Occipital lobe (tissue), 2 donors: ENCODE data around the gene KLHL29. TPM values are rescaled to one million over a fixed set of nuclear protein-coding genes. Genes with fewer than 3 reads are reported as not detected.

ENCODE experiments used
- DNase-seq: peaks from one replicate; lab custom pipeline; 2025; lab: John Stamatoyannopoulos, UW
- total RNA-seq: library from RNA; depleted of rRNA; stranded (reverse); fragments of >200 nt; gene quantifications from one replicate; pipeline ENCODE4 v1.2.3, GENCODE V29; 2014

Gene KLHL29
- total RNA-seq, 1 donor from 2014 or later, result 8.4 TPM

DNA sequence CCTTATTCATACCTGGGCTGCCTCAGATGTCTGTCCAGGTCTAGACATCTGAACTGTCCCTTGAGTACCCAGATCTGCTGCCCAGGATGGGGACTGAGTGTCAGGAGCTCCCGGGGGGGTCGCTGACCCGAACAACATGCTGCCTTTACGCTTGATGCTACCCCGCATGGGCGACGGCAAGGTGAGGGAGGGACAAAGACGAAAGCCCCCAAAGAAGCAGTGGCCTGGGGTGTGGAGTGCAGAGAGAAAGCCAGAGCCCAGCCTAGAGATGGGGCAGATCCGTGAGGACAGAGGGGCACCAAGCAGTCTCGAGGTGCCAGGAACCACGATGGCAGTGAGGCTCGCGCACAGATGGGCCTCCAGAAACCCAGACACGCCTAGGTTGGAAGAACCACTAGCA is 307.3 kb downstream of the KLHL29 start:
- no peak for DNase-seq

DNA sequence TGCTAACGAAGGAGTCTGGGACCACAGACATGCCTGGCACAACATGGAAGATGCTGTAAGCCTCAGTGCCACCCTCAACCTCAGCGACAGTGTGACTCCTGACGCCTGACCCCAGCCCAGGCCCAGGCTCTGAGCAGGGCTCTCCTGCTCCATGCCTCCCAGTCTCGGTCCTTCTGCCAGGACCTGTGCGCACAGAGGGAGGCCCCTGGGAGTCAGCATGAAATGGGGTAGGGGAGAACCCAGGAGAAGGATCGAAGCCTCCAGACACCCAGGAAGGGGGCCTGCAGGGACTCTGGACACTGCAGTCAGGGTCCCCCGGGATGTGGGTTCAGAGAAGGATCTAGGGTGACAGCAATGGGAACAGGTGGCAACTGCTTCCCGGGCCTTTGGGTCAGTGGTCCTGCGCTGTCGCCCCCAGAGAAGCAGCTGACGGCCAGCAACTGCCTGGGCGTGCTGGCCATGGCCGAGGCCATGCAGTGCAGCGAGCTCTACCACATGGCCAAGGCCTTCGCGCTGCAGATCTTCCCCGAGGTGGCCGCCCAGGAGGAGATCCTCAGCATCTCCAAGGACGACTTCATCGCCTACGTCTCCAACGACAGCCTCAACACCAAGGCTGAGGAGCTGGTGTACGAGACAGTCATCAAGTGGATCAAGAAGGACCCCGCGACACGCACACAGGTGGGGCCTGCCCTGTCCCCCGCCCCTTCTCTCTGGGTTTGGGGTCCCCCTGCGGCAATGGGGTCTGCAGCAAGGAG is 308.0 kb downstream of the KLHL29 start:
- DNase-seq, result no peak

DNA sequence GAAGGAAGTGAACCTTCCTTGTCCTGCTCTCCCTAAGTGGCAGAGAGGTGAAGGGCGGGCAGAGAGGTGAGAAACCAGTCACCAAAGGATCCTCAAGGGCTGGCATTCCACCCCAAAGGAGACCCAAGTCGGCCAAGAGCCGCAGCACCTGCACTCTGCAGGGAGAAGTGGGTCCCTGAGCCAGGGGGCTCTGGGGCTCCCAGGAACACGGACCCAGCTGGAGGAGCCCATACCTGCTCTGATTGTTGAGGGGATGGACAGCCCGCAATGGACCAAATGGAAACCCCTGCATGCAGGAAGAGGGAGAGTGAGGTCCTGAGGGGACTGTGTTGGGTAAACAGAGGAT is 308.6 kb downstream of the KLHL29 start:
- no peak for DNase-seq

DNA sequence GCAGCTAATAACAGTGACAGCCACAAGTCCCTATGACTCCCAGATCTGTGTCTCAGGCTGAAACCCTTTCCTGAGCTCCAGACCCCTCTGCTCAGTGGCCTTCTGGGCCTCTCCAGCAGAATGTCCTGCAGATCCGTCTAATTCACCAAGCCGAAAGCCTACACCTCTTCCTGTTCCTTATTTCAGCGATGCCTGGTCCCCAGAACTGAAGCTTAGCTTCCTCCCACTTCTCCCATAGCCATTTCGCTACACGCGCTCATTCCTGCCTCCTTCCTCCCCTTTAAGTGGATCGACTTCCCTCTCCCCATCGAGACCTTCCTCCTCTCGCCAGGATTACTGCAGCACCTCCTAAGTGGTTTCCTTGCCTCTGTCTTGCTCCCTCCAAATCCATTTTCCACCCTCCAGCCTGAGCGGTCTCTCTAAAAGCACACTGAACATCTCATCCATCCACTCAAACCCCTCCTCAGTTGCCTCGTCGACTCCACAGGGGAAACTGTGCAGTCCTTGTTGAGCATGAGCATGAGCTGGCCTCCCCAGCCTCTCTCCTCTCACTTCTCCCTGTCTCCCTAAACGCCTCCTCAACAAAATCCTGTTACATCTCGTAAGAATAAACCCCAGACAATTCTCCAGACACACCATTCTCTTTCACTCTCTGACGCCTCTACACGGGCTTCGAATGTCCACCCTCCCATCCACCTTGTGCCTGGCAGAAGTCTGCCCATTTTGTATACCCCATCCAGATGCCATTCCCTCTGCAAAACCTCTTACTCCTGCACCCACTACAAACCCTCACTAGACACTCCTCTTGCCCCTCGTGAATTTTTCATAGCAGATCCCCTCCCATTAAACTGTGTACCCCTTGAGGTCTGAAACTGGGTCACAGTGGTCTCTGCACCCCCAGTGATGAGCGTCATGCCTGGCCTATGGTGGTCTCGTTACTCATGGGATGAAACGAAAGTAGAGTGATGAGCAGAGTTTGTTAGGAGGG is 309.4 kb downstream of the KLHL29 start:
- no peak for DNase-seq

DNA sequence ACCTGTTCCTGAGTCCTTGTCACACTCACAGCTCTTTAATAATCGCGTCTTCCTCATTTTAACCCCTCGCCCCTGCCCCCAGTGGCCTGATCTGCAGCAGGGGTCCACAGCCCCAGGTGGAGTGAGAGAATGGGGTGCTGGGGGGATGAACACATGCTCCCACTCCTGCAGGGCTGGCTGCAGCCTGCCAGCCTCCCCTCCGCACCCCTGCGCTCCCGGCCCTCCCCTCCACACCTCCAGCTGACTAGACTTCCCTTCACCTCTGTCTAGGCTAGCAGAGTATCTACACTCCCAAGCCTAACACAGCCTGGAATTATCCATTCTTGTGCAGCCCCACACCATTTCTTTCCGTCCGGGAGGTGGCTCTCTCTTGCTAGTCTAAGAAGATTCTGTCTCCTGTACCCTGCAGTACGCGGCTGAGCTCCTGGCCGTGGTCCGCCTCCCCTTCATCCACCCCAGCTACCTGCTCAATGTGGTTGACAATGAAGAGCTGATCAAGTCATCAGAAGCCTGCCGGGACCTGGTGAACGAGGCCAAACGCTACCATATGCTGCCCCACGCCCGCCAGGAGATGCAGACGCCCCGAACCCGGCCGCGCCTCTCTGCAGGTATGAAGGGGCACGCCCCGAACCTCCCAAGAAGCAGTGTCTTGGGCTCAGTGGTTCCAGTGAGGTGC is 310.4 kb downstream of the KLHL29 start:
- no peak for DNase-seq

DNA sequence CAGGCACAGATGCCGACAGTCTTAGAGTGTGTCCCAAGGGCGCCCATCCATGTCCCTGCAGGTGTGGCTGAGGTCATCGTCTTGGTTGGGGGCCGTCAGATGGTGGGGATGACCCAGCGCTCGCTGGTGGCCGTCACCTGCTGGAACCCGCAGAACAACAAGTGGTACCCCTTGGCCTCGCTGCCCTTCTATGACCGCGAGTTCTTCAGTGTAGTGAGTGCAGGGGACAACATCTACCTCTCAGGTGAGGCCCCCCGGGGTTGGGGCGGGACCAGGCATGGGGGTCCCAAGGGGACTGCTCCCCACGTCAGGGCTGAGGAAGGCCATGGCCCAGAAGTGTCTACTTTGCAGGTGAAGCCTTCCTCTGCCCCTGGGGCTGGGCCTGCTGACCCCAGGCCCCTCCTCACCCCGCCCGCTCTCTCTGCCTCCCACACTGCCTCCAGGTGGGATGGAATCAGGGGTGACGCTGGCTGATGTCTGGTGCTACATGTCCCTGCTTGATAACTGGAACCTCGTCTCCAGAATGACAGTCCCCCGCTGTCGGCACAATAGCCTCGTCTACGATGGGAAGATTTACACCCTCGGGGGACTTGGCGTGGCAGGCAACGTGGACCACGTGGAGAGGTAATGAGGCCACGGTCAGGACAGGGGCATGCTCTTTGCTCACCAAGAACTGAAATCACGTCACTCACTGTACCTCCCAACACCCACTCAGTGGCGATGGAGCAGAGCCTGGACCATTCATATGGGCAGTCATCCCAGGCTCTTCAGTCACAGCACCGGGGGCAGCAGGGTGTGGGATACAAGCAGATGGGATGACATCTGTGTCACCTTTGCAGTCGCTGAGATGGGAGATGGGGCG is 311.1 kb downstream of the KLHL29 start:
- DNase-seq, result no peak

DNA sequence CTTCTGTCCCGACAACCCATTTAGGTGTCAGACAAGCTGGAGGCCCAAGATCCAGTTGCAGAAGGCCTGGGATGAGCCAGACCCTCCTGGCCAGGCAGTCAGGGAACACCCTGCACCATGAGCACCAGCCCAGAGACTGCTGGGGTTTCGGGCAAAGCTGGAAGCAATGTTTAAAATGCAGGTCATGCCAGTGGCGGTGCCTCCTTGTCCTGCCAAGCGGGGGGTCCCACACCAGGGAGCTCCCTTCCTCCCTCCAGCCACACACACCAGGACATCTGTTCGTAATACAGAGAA is 311.7 kb downstream of the KLHL29 start:
- no peak for DNase-seq

DNA sequence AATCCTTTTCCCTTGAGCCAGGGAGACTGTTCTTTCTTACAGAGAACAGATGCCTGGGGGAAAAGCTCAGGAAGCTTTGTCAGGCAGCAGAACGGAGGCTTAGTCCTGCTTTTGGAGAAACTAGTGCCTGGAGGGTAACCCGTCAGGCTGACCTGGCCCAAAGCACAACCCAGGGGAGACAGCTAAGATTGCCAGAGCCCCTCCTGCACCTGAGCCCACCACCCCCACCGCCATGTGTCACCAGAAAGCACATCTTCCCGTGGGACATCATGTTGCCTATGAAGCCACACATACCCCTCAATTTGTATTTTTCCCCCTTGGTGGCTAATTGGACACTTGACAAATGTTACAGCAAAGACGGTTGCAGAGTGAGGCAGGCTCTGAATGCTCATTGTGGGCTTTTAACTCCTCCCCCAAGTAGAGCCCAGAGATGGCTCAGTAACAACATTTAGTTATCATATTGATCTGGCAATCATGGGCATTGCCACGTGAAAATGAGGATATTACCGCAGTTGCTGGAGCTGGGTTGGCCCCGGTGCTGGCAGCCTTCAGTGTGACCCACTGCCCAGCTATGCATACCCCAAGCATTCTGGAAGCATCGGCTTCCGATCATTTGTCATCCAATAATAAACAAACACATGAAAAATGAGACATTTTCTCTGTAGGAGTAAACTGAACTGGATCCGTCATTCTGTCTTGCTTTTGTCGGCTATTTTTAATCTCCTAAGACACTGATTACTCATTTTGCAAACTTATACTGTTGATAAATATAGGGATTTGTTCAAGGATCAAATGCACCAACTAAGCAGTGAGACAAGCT is 312.5 kb downstream of the KLHL29 start:
- no peak for DNase-seq

DNA sequence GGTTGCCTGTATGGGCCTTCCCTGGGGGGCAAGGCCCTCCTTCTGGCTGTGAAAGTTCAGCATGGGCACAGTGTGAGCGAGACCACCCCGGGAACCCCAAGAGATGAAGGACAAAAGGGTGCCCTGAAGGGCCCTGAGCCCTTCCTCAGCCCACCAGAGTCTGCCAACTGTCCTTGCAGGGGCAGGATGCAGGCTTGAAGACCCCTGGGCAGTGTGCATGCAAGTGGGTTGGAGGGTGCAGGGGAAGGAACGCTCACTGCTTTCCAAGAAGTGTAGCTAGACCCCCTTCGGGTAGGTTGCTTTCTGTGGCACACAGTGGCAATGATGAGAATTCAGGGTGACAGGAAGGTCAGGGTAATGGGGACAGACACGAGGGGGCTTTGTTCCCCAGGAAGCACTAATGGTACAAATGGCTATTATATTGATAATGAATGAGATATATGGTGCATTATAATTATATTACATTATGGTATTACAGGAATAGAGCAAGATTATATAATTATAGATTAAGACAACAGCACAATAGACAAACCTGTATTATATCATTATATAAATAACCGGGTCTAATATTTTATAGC is 313.2 kb downstream of the KLHL29 start:
- DNase-seq, result no peak

DNA sequence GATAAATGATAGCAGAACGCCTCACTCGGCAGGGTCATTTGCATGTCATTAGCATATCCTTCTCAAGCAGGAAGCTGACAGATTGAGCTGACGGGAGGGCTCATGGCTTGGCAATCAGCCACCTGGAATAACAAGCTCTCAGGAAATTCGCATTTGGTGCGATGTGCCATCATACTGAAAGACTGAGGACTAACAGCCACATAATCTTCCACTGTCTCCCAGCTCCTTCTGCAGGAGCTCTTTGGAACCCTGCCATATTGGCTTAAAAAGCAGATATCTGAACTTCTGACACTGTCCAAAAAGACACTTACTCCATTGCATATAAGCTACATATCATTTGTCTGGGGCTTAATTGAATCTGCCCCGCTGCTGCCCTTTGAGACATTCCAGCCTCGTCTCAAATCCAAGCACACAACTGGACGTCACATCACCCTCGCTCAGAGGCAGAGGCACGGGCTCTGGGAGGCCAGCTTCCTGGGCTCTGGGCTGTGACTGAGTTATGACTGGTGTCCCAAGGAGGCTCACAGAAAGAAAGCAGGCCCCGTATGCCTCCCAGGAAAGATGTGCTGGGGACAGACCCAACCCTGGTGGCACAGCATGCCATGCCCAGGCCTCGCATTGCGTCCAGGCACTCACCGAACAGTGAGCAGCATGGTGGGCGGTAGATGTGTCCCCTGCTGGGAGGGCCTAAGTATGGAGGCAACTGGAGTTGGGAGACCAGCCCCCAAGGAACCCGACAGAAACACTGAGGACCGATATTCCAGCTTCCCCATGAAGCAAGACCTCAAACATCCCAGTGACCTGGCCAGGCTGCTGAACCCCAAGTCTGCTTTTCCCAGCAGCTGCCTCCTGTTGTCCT is 314.0 kb downstream of the KLHL29 start:
- no peak for DNase-seq

DNA sequence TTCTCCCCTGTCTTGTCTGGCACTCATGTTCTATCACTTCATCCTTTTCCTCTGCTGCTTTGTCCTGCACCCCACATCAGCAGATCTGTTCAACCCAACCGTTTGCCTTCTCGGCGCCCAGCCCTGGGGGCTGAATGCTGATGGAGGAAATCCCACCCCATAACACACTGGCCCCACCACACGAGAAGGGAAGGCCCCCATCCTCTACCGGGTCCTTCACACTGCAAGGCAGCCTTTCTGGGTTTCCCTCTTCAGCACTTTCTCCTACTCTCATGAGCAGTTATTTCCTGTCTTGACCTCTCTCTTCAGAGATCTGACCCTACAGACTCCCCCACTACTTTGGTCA is 314.6 kb downstream of the KLHL29 start:
- DNase-seq, result no peak

DNA sequence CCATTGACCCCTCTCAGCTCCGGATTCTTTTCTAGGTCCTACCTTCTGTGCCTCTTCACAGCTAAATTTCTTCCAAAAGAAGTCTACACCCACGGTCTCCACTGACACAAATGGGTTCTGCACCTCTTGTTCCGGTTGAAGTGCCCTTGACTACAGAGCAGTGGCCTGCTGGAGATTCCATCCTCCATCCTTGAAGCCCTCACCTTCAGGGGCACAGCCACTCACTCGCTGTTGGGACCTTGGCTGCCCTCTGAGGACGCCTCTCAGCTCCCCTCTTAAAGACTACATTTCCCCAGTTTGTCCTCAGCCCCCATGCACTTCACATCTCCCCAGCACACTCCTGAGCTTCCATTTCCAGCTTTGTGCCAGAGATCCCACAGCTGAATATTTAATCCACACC is 315.6 kb downstream of the KLHL29 start:
- no peak for DNase-seq

DNA sequence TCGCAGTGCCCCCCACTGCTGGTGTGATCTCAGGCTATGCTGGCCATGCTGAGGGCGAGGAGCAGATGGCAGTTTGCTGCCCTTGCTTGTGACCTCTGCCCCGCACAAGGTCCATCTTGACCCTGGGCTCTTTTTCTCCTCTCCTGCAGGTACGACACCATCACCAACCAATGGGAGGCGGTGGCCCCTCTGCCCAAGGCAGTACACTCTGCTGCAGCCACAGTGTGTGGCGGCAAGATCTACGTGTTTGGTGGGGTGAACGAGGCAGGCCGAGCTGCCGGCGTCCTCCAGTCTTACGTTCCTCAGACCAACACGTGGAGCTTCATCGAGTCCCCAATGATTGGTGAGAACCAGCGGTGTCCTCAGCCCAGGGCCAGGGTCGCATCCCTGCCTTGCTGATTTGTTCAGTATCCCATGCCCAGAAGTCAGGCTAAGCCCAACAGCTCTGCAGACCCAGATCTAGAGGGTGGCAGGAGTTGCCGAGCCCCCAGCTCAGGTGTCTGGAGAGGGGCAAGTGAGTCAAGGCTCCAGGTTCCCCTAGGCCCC is 318.1 kb downstream of the KLHL29 start:
- DNase-seq, result no peak

DNA sequence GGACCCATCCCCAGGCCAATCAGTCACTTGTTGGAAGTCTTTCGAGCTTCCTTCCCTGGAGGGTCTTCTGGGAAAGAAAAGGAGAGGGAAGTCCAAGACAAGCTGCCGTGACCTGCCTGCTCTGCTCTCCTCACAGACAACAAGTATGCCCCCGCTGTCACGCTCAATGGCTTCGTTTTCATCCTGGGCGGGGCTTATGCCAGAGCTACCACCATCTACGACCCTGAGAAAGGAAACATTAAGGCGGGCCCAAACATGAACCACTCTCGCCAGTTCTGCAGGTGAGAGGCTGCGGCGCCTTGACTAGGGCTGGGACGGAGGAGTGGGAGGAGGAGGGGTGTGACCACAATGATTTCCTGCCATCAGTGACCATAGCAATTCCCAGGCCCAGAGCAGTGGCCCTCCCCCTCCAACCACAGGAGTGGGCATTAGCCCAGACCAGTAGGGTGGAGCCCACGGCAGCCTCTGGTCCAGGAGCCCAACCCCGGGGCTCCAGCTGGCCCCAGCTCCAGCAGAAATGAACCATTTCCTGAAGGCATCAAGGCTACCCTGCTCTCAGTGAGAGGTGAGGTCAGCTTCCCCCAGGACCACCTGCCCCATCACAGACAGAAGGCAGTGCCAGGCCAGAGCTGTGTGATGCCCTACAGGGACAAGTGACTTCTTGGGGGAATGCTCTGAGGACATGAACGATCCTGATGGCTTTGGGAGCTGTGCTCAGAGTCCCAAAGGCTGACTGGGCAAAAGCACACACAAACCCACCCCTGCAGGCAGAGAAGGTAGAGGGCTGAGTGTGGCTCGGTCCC is 318.8 kb downstream of the KLHL29 start:
- DNase-seq, result no peak

DNA sequence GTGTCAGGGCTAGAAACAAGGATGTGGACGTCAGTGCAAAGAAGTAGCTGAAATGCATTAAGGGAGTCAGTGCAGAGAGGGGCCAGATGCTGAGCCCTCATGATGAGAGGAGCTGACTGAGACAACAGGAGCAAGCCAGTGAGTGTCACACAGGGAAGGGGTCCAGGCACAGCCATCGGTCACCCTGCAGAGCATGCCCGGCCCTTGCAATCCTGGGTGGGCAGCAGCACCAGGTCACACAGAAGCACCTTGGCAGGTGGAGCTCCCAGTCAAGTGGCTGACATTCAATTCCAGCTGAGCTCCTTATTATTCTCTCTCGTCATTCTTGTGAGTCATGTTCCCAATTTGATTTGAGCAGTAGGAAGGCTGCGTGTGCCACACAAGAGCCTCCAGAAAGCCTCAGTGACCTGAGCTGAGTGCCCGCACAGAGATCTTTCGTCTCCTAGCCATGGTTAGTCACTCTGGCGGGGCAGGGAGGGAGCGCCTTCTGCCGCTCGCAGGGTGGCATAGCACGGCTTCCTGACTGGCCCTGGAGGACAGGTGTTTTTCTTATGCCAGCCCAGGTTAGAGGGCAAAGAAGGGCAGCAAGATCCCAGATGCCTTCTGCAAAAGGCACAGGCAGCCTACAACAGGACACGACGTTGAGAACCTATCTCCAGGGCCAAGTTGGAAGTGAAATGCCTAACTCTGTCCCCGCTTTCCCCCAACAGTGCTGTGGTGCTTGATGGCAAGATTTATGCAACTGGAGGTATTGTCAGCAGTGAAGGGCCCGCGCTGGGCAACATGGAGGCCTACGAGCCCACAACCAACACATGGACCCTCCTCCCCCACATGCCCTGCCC is 321.0 kb downstream of the KLHL29 start:
- no peak for DNase-seq

DNA sequence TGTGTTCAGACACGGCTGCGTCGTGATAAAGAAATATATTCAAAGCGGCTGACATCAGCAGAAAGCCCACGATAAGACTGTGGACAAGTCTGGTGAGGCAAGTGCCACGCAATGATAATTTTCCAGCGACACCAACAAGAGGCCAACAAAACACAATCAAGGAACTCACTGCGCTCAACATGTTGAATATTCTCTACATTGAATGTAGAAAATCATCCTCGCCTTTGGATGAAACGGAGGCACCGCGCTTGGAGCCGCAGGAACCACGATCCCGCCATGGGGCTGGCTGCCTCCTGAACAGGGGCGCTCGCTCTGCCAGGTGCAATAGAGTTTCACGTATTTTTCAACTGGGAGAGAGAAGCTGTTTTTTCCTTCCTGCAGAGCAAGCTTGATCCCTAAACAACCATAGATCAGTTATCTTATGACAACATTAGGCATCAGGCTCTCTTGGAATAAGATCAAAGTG is 321.7 kb downstream of the KLHL29 start:
- no peak for DNase-seq

DNA sequence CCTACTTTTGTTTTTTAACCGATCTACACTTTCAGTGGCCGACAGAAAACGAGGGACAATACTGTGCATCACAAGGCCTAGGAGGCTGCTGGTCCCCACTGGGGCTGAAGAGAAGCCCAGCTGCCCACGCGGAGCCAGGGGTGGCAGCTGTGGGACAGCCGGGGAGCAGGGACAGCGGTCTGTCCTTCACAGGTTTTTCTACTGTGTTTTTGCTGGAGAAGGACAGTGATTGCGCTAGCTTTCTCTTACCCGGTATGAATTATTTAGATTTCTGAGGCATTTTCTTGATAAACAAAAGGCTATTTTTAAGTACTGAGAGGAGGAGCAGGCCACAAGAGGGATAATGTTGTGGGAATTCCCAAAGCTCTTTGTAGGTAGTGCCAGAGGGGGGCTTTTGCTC is 322.1 kb downstream of the KLHL29 start:
- no peak for DNase-seq
